Anterior cingulate cortex (tissue), 58 donors: ENCODE measurements around the gene PKP4.
"Not testable (repeated sequence)": the region's sequence is repeated elsewhere in the genome, so short reads cannot be mapped to it uniquely, and the experiment has no call there.

ENCODE experiments used
- DNase-seq, 58 donors: peaks; one replicate each; lab custom pipeline; 2025; lab: John Stamatoyannopoulos, UW

PKP4 gene

DNA sequence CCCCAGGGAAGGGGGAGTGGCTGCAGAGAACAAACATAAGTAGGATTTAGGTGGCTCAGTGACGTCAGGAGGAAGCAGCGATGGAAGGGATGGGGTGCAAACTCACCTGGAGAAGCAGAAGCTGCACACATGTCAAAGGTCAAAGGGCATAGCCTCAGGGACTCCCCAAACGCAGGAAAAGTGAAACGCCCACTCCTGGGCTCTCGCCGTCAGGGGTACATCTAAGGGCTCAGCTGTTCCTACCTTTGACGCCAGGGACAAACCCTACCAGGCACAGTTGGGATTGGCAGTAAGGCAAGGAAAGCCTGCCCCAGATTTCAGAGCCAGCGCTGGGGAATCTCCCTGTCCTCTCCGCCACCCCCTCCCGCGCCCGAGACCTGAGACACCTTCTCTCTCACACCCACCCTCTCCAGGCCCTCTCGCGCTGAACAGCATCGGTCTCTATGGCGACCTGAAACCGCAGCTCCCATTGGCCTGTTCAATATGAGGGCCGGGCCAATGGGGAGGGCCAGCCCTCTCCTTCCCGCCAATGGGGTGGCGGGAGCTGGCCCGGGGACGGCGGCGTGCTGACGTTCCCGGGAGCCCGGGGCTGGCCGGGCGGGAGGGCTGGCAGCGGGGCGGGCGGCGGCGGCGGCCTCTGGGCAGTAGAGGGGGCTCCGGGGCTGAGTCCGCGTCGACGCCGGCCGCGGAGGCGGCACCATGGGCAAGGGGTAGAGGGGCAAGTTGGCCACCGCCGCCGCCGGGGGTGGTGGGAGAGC is at the start of gene PKP4, which contains the start of gene CCDC148:
Gene PKP4, plus strand, starts transcription at position 644 of the 758 bp plus-strand sequence. CDS start 76,233 bp downstream, outside the sequence.
Gene CCDC148, minus strand, starts transcription at position 445 of the 758 bp plus-strand sequence. Its CDS starts 314 bp downstream, at position 131.
- peak; percentile 52 to 95 (median 88) for DNase-seq

GRCh38 chr2:158407031-158407430 is 49.7 kb upstream of the PKP4 start:
- peak in 4 of 58 donors; percentile 0 to 5 (median 1) for DNase-seq

DNA sequence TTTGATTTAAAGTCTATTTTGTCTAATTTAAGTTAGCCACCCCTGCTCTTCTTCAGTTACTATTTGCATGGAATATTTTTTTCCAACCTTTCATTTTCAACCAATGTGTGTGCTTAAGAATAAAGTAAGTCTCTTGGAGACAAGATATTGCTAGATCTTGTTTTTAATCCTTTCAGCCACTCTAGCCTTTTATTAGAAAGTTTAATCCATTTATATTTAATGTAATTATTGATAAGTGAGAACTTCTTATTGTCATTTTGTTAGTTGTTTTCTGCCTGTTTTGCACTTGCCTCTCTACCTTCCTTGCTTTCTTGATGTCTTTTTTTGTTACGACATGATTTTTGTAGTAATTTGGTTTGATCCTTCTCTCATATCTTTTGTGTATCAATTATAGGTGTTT is 46.6 kb upstream of the PKP4 start:
- DNase-seq = no peak

DNA sequence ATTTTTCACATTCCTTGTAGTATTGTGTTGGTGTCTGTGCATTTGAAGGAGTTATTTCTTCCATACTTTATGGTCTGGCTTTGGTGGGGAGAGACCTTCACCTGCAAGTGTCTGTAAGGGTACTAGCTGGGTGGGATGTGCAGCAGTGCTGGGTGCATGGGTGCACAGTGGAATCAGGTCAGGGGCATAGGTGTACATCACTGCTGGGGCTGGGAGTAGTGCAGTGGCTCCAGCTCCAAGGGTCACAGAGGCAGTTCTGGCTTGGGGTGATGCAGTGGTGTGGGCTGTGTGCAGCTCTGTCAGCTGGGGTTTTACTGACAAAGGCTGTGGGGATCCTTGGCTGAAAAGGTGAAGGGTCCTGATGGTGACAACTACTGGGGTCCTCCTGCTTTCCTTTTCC is 45.0 kb upstream of the PKP4 start:
- no peak for DNase-seq

DNA sequence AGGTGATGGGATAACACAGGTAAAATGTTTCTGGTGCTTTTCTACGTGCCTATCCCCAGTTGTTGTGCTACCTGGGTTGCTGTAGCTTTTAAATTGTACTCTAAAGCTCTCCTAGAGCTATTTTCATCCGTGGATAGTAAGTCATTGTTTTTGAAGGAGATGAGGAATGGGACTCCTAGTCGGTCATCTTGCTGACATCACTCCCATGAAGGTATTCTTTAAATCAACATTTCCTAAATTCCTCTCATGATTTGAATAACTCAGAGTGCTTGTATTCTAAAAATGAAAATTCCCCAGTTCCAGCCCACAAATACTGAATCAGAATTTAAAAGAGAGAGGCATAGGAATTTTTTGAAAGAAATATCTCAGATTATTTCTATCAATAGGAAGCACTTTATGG is 44.5 kb upstream of the PKP4 start:
- DNase-seq = no peak

- DNase-seq = no peak
These were observed 43.2 kb upstream of the PKP4 start for GRCh38 chr2:158413581-158413980.

- no peak for DNase-seq
These were observed 42.2 kb upstream of the PKP4 start for GRCh38 chr2:158414538-158414937.

- DNase-seq = no peak
These were observed 24.6 kb upstream of the PKP4 start for GRCh38 chr2:158432117-158432516.

DNA sequence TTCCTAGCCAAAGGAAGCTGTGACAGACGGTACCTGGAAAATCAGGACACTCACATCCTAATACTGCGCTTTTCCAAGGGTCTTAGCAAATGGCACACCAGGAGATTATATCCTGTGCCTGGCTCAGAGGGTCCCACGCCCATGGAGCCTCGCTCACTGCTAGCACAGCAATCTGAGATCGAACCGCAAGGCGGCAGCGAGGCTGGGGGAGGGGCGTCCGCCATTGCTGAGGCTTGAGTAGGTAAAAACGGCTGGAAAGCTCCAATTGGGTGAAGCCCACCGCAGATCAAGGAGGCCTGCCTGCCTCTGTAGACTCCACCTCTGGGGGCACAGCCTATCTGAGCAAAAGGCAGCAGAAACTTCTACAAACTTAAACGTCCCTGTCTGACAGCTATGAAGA is 23.0 kb upstream of the PKP4 start:
- DNase-seq = not testable (repeated sequence)

- not testable (repeated sequence) for DNase-seq
These were observed 17.7 kb upstream of the PKP4 start for GRCh38 chr2:158439062-158439461.

DNA sequence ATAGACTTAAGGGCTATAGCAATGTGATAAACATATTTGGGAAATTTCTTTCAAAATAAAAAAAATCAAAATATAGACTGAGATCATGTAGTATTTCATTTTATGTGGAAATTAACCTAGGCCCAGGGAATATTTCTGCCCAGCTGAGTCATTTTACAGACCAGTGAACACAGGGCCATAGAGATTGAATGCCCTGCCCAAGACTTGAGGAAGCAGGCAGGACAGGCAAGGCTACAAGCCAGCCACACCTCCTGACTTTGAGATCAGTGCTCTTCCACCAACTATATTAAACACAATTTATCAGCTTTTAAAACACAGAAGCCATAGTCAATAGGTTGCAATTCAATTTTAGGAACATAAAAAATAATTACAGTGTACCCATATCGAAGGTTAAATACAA is 13.1 kb upstream of the PKP4 start:
- no peak for DNase-seq

DNA sequence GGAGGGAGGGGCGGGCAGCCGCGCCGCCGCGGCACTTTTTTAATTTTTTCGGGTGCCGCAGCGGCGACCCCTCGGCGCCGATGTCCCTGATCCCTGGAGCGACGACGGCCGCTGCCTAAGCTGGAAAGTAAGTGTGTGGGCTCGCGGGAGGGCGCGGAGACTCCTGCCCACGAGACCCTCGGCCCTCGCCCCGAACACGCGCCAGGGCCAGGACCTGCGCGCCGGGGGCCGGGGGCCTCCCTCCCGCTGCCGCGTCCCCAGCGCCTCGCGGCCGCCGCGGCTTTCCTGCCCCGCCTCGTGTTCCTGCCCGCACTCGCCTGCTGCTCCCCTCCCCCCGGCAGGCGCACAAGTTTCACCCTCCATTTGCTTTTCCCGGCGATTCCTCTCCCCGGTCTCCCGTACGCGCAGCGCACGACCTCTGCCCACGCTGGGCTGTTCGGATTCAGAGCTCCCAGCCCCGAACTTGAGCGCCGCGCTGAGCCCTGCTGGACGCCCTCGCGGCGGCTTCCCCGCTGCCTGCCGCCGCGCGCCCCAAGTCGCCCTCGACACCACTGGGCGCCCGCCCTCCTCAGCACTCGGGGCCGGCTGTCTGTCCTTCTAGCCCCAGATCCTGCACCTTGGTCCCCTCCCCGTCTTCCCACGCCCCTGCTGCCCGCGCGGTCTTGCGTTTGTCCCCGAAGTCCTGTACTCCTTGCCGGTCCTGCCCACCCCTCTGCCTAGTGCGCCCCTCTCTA is 507 bp downstream of the PKP4 start:
- peak in 51 of 58 donors; percentile 18 to 84 (median 64) for DNase-seq

- DNase-seq = peak in 54 of 58 donors; percentile 23 to 86 (median 64)
These were observed 1.3 kb downstream of the PKP4 start for GRCh38 chr2:158457826-158458616.

- peak in 12 of 58 donors; percentile 7 to 73 (median 40) for DNase-seq
These were observed 1.8 kb downstream of the PKP4 start for GRCh38 chr2:158458617-158458920.

- no peak for DNase-seq
These were observed 2.6 kb downstream of the PKP4 start for GRCh38 chr2:158459161-158460003.

- DNase-seq = no peak
These were observed 4.0 kb downstream of the PKP4 start for GRCh38 chr2:158460632-158461297.

DNA sequence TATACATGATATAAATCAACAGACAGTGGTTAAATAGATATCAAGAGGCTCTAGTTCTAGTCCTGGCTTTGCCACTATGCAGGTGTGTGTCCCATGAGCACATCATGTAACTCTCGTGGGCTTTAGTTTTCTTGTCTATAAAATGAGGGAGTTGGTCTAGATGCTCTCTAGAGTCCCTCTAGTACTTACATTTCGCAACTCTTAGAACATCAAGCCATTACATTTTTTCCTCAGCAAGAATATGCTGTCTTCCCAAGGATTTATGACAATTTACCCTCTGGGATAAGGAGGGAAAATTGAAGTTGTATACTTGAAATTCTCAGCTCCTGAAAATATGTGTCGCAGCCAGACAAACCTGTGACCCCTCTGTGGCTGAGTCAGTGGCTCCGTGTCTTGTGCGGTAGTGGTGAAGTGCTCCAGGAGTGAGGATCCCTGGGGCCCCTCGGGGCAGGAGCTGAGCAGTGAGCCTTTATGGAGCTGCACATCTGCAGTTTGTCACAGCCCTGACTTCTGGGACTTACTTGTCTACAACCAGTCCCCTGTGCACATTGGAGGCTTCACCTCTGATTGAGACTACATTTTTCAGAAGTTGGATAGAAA is 6.8 kb downstream of the PKP4 start:
- peak in 3 of 58 donors; percentile 1 to 7 (median 1) for DNase-seq

- no peak for DNase-seq
These were observed 7.9 kb downstream of the PKP4 start for GRCh38 chr2:158464426-158465281.
